ENCODE results near the gene AARS1.
"Not testable (repeated sequence)": the region's sequence is repeated elsewhere in the genome, so short reads cannot be mapped to it uniquely, and the experiment has no call there.

AARS1 gene

GRCh38 chr16:70226024-70226423 is 63.3 kb downstream of the AARS1 start:
- DNase-seq (ENCODE audit: low read depth in 2 of 3, low spot score in 2 of 3), result not testable (repeated sequence)

GRCh38 chr16:70225430-70225829 is 63.9 kb downstream of the AARS1 start:
- not testable (repeated sequence) for DNase-seq (ENCODE audit: low read depth in 2 of 3, low spot score in 2 of 3)

GRCh38 chr16:70224645-70225044 is 64.7 kb downstream of the AARS1 start:
- DNase-seq (ENCODE audit: low read depth in 2 of 3, low spot score in 2 of 3), result not testable (repeated sequence)

- DNase-seq (ENCODE audit: low read depth in 2 of 3, low spot score in 2 of 3), result not testable (repeated sequence)
Measured at GRCh38 chr16:70223971-70224513, 65.3 kb downstream of the AARS1 start.

GRCh38 chr16:70223216-70223615 is 66.1 kb downstream of the AARS1 start:
- DNase-seq (ENCODE audit: low read depth in 2 of 3, low spot score in 2 of 3), result not testable (repeated sequence)

- DNase-seq (ENCODE audit: low read depth in 2 of 3, low spot score in 2 of 3), result not testable (repeated sequence)
Measured at GRCh38 chr16:70222574-70222973, 66.7 kb downstream of the AARS1 start.

GRCh38 chr16:70218586-70218985 is 70.7 kb downstream of the AARS1 start:
- not testable (repeated sequence) for DNase-seq (ENCODE audit: low read depth in 2 of 3, low spot score in 2 of 3)

GRCh38 chr16:70206382-70206781 is 82.9 kb downstream of the AARS1 start:
- DNase-seq (ENCODE audit: low read depth in 2 of 3, low spot score in 2 of 3), result not testable (repeated sequence)

GRCh38 chr16:70204668-70205405 is 84.5 kb downstream of the AARS1 start:
- not testable (repeated sequence) for DNase-seq (ENCODE audit: low read depth in 2 of 3, low spot score in 2 of 3)

- not testable (repeated sequence) for DNase-seq (ENCODE audit: low read depth in 2 of 3, low spot score in 2 of 3)
Measured at GRCh38 chr16:70204010-70204409, 85.3 kb downstream of the AARS1 start.

- not testable (repeated sequence) for DNase-seq (ENCODE audit: low read depth in 2 of 3, low spot score in 2 of 3)
Measured at GRCh38 chr16:70203508-70203907, 85.8 kb downstream of the AARS1 start.

All from activated CD8-positive, alpha-beta memory T cell treated with anti-CD3 and anti-CD28 coated beads for 48 hours (primary cell).